ENCODE results near the gene EFL1.
A peak's percentile ranks its signal among the peaks of the same experiment; 100 is the strongest.

EFL1 gene

DNA sequence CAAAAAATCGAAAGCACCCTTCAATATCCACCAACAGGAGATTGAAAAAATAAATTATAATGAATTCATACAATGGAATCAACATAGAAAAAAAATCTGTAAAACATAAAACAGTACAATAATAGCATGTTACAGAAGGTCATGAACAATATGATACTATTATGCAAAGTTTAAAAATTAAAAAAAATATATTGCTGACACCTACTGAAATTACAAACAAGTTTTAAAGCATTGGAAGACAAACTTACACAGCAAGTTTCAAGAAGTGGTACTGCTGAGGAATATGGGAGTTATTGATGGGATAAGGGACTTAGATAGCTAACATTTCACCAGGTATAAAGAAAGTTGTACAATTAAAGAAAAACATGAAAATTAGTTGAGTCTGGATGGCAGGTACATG lies 89.4 kb downstream of the EFL1 start:
- TF ChIP-seq CTCF (IDR thresholded peaks at IDR 0.05; ENCODE audit: control insufficient read depth, insufficient read depth, low read depth, low read length, missing control alignments) = no peak
- DNase-seq (ENCODE audit: low read depth) = no peak
- H3K4me3 ChIP-seq (ENCODE audit: control insufficient read depth, low read depth, low read length) = no peak overlapping the region

DNA sequence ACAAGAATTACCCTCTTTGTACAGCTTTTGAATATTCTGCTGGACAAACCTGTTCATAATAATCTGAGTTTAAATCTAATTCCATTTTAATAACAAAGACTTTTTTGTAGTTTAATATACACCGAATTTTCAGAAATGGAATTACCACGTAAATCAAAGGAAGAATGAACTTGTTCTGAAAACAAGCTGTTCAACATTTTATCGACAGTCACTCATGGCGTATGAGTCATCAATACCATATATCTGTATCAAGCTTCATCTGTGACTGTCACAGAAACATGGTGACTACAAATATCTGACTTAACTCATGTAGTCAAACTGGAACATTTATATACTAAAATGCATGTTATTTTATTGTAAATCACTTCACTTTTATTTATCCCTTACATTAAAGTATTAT lies 90.0 kb downstream of the EFL1 start:
- no peak for DNase-seq (ENCODE audit: low read depth)
- TF ChIP-seq CTCF (IDR thresholded peaks at IDR 0.05; ENCODE audit: control insufficient read depth, insufficient read depth, low read depth, low read length, missing control alignments) = no peak
- no peak overlapping the region for H3K4me3 ChIP-seq (ENCODE audit: control insufficient read depth, low read depth, low read length)

DNA sequence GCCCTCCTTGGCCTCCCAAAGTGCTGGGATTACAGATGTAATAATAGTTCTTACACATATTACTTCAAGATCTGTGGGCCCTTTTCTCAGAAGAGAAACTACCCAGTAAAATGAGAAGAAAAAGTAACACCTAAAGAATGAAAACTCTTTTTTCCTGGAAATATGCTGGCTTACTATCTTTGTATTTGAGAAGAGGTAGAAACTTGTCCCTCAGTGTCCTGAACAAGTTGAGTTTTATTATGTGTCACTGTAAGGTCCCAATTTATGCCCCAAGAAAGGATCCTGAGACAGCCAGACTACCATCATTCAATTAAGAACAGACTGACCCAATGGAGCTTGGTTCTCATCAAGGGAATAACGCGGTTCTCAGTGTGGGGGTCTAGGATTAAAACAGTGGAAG lies 93.8 kb downstream of the EFL1 start:
- no peak for DNase-seq (ENCODE audit: low read depth)
- no peak for TF ChIP-seq CTCF (IDR thresholded peaks at IDR 0.05; ENCODE audit: control insufficient read depth, insufficient read depth, low read depth, low read length, missing control alignments)
- no peak overlapping the region for H3K4me3 ChIP-seq (ENCODE audit: control insufficient read depth, low read depth, low read length)

GRCh38 chr15:82168296-82168695 lies 94.2 kb downstream of the EFL1 start:
- no peak for TF ChIP-seq CTCF (IDR thresholded peaks at IDR 0.05; ENCODE audit: control insufficient read depth, insufficient read depth, low read depth, low read length, missing control alignments)
- DNase-seq (ENCODE audit: low read depth) = no peak
- H3K4me3 ChIP-seq (ENCODE audit: control insufficient read depth, low read depth, low read length) = no peak overlapping the region

GRCh38 chr15:82165948-82166376 lies 96.6 kb downstream of the EFL1 start:
- TF ChIP-seq CTCF (IDR thresholded peaks at IDR 0.05; ENCODE audit: control insufficient read depth, insufficient read depth, low read depth, low read length, missing control alignments) = no peak
- DNase-seq (ENCODE audit: low read depth) = no peak
- no peak overlapping the region for H3K4me3 ChIP-seq (ENCODE audit: control insufficient read depth, low read depth, low read length)

DNA sequence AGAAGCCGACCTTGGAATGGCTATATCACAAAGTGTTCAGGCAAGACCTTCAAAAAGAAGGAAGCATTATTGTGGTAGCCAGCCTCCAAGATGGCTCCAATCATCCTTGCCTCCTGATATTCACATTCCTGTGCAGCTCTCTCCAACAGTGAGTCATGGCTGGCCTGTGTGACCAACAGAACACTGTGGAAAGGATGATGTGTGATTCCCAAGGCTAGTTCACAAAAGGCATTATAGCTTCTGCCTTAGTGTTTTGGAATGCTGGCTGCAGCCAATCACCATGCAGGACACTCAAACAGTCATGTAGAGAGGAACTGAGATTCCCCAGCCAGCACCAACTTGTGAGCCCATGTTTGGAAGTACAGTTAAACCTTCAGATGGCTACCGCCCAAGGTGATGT lies 102.6 kb downstream of the EFL1 start:
- TF ChIP-seq CTCF (IDR thresholded peaks at IDR 0.05; ENCODE audit: control insufficient read depth, insufficient read depth, low read depth, low read length, missing control alignments) = no peak
- peak; percentile 87 for DNase-seq (ENCODE audit: low read depth)
- H3K4me3 ChIP-seq (ENCODE audit: control insufficient read depth, low read depth, low read length) = no peak overlapping the region

DNA sequence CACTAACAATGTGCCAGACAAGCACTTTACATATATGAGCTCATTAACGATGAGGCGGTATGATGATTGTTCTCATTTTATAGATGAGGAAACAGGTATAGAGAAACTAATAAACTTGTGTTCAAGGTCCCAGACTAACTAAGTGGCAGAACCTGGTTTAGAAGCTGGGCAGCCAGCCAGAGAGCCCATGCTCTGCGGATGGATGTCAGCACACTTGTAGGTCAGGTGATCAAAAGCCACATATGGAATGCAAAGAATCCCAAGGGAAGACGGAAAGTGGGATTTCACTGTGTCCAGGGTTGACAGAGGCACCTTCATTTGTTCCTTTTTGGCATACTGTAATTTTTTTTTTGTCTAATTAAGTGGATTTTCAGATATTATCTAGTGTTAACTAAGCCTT lies 103.7 kb downstream of the EFL1 start:
- DNase-seq (ENCODE audit: low read depth) = no peak
- no peak for TF ChIP-seq CTCF (IDR thresholded peaks at IDR 0.05; ENCODE audit: control insufficient read depth, insufficient read depth, low read depth, low read length, missing control alignments)
- H3K4me3 ChIP-seq (ENCODE audit: control insufficient read depth, low read depth, low read length) = no peak overlapping the region

Measured in AG09309 (cell line).